ENCODE data around the gene EVI5. TPM values are rescaled to one million over a fixed set of nuclear protein-coding genes. Genes with fewer than 3 reads are reported as not detected.
"Not testable (repeated sequence)": the region's sequence is repeated elsewhere in the genome, so short reads cannot be mapped to it uniquely, and the experiment has no call there.

The EVI5 gene
- total RNA-seq, 4 donors from 2014 or later, result 48.7 to 70.7 (median 50.8) TPM

GRCh38 chr1:92587445-92587844 is 197.5 kb downstream of the EVI5 start:
- DNase-seq (ENCODE audit: low spot score in 2 of 2), result no peak
- no peak for TF ChIP-seq EP300 (IDR thresholded peaks at IDR 0.05)
- TF ChIP-seq POLR2A (IDR thresholded peaks at IDR 0.05), result no peak
- TF ChIP-seq CTCF (IDR thresholded peaks at IDR 0.05), result no peak
- Histone ChIP-seq H3K27ac (no peak overlapping the region), H3K27me3 (no peaks in the 10 kb centered on the region), H3K4me3 (no peak overlapping the region), H3K4me1 (no peaks in the 10 kb centered on the region), H3K36me3 (peaks cover 0 to 18% (median 0%) of the 10 kb centered on the region in 3 donors), H3K9me3 (peaks cover 0 to 4% (median 0%) of the 10 kb centered on the region in 4 donors)
- WGBS, 2 donors, result 99% methylated on average over 2 of the region's 2 CpGs

- no peak overlapping the region for H3K27ac ChIP-seq
- H3K4me1 ChIP-seq, result no peaks in the 10 kb centered on the region
- H3K9me3 ChIP-seq, result peaks cover 0 to 4% (median 0%) of the 10 kb centered on the region in 4 donors
- TF ChIP-seq POLR2A (IDR thresholded peaks at IDR 0.05), result no peak
- TF ChIP-seq CTCF (IDR thresholded peaks at IDR 0.05), result no peak
- no peak for TF ChIP-seq EP300 (IDR thresholded peaks at IDR 0.05)
- no peak overlapping the region for H3K4me3 ChIP-seq
- no peak for DNase-seq (ENCODE audit: low spot score in 2 of 2)
- H3K36me3 ChIP-seq, result peaks cover 0 to 21% (median 0%) of the 10 kb centered on the region in 3 donors
- H3K27me3 ChIP-seq, result no peaks in the 10 kb centered on the region
Observed at GRCh38 chr1:92585831-92586230, 199.1 kb downstream of the EVI5 start.

- peaks cover 0 to 16% (median 0%) of the 10 kb centered on the region in 3 donors for H3K36me3 ChIP-seq
- not testable (repeated sequence) for H3K9me3 ChIP-seq; H3K4me1 ChIP-seq; DNase-seq (ENCODE audit: low spot score in 2 of 2); H3K4me3 ChIP-seq; H3K27me3 ChIP-seq; H3K27ac ChIP-seq
- WGBS, 2 donors, result 85 to 94% methylated on average over 5 of the region's 5 CpGs
Observed at GRCh38 chr1:92584810-92585209, 200.1 kb downstream of the EVI5 start.

- no peaks in the 10 kb centered on the region for H3K27me3 ChIP-seq
- no peak for DNase-seq (ENCODE audit: low spot score in 2 of 2)
- H3K9me3 ChIP-seq, result peaks cover 0 to 3% (median 0%) of the 10 kb centered on the region in 4 donors
- no peak overlapping the region for H3K4me3 ChIP-seq
- TF ChIP-seq POLR2A (IDR thresholded peaks at IDR 0.05), result no peak
- no peak for TF ChIP-seq CTCF (IDR thresholded peaks at IDR 0.05)
- no peak for TF ChIP-seq EP300 (IDR thresholded peaks at IDR 0.05)
- WGBS, 2 donors, result 73 to 79% methylated on average over 7 of the region's 7 CpGs
- H3K4me1 ChIP-seq, result no peaks in the 10 kb centered on the region
- no peak overlapping the region for H3K27ac ChIP-seq
- peaks cover 0 to 8% (median 0%) of the 10 kb centered on the region in 3 donors for H3K36me3 ChIP-seq
Observed at GRCh38 chr1:92583821-92584760, 200.8 kb downstream of the EVI5 start.

- peaks cover 0 to 10% (median 0%) of the 10 kb centered on the region in 3 donors for H3K36me3 ChIP-seq
- TF ChIP-seq CTCF (IDR thresholded peaks at IDR 0.05) (no peak), POLR2A (IDR thresholded peaks at IDR 0.05) (no peak), EP300 (IDR thresholded peaks at IDR 0.05) (no peak)
- no peaks in the 10 kb centered on the region for H3K9me3 ChIP-seq
- H3K27ac ChIP-seq, result no peak overlapping the region
- no peak overlapping the region for H3K4me3 ChIP-seq
- H3K4me1 ChIP-seq, result no peaks in the 10 kb centered on the region
- DNase-seq (ENCODE audit: low spot score in 2 of 2), result no peak
- H3K27me3 ChIP-seq, result no peaks in the 10 kb centered on the region
- 58 to 62% methylated on average over 5 of the region's 5 CpGs for WGBS, 2 donors
Observed at GRCh38 chr1:92577261-92577895, 207.5 kb downstream of the EVI5 start.

Data from tibial nerve (tissue), 4 donors.